Measurements from ENCODE around the gene SUPV3L1.

The SUPV3L1 gene

GRCh38 chr10:69208761-69209160 lies 28.7 kb downstream of the SUPV3L1 start:
- no peak for DNase-seq

DNA sequence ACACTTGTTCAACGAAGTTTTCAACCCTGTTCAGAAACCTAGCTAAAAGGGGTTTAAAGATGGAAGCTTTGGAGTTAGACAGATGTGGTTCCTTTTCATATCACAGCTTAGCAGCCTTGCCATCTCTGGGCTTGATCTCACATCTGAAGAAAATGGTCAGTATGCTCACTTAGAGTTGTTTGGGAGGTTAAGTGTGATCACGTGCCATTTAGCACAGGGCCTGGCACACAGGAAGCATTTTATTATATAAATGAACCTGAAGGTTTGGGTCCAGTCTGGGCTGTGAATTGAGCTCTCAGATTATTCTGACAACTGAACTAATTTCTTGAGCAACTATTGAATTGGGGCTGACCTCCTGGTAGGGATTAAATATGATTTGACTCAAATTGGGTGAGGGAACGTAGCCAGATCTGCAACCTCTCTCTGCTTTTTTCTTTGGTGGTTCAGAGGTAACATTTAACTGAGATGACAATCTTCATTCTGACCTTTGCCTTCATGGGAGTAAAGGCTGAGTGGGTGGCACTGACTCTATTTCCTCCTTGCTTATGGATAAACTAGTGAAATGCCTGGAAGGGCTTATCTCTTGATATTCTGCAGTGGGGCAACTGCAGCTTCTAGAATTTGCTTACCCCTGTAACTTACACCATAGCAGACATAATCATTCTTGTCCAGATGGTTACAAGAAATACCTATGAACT lies 29.9 kb downstream of the SUPV3L1 start:
- DNase-seq: no peak

GRCh38 chr10:69211104-69211503 lies 31.1 kb downstream of the SUPV3L1 start:
- DNase-seq: no peak

DNA sequence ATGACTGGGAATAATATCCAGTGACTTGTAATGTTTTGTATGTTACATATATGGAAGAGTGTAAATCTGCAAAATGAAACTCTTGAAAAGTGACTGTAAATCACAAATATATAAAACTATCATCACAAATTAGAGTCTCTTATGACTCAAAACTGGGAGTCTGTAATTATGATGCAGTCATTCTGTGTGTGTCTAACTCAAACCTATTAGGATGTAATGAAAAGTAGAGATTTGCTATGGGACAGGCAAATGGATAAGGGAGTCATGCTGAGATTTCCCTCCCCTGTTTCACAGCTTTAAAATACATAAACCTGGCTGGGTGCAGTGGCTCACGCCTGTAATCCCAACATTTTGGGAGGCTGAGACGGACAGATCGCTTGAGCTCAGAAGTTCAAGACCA lies 31.5 kb downstream of the SUPV3L1 start:
- no peak for DNase-seq

GRCh38 chr10:69213591-69214311 lies 33.7 kb downstream of the SUPV3L1 start:
- DNase-seq: no peak

DNA sequence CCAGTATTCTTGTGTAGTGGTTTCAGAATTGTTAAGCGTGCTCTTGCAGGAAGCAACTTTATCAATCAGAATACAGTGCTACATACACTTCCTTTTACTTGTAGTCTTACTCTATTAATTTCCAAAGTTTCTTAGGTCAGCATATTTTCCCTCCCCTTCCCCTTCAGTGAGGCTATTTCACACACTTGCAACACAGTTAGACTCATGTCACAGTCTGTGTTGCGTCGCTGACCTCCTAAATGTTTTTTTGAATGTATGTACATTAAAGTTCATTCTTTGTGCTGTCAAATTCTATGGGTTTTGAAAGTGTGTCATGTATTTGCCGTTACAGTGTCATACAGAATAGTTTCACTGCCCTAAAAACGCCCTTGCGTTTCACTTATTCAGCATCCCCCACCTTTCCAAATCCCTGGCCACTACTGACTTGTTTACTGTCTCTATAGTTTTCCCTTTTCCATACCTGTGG lies 34.7 kb downstream of the SUPV3L1 start:
- DNase-seq: no peak

DNA sequence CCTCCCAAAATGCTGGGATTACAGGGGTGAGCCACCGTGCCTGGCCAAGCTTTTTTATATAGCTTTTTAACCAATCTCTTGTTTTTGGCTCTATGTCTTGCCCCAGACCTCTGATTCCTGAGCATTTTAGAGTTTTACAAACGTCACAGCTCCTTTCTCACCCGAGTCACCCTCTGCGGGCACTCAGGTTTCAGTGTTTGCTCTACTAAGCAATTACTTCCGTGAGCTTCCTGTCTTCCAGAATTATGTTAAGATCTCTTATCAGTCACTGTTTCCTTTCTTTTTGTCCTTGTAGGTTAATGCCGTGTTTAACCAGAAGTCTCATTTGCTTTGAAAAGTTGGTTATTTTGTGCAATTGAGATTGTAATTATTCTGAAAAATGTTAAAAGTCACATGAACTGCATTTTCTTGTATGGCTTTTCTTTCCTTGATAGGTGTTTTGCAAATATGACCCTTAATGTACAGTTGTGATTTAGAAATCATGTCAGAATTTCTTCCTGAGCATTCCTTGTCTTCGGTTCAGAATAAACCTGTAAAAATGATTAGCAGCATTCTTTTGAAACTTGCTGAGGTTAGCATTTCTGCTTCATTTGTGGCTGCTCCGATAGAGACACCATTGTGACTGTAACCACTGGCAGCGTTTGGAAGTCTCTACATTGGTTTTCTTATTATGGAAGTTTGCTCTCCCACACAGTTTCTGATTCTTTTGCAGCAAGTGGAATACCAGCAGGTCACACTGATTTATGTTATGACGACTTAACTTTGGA lies 35.6 kb downstream of the SUPV3L1 start:
- DNase-seq: no peak

DNA sequence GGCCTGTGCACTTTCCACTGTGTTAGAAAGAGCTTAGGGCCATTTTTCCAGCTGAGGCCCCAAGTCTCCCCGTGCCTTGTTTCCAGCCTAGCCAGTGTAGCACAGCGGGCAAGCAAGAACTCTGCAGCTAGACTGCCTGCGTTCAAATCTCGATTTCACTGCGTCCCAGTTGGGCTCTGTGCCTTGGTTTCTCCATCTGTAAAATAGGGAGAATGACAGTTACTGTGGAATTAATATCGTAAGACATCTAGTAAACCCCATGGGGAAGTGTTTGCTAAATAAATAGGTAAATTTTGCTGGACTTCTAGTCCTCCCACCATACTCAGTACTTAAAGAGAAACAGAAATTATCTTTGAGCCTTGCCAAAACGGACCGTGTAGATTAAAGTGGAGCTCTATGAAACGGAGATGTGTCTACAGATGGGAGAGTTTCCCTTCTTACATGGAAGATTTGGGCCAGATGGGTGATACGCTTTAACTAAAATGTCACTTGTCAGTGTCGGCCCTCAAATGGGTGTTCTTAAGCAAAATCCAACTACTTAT lies 36.6 kb downstream of the SUPV3L1 start:
- no peak for DNase-seq

GRCh38 chr10:69217119-69217754 lies 37.2 kb downstream of the SUPV3L1 start:
- DNase-seq: no peak

DNA sequence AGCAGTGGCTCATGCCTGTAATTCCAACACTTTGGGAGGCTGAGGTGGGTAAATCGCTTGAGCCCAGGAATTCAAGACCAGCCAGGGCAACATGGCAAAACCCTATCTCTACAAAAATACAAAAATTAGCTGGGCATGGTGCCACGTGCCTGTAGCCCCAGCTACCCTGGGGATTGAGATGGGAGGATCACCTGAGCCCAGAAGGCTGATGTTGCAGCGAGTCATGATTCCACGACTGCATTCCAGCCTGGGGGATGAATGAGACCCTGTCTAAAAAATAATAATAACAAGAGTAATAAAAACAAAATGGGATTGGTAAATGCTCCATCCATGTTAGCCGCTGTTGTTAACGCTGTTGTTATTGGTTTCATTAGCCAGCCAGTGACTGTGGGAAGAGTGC lies 38.8 kb downstream of the SUPV3L1 start:
- DNase-seq: no peak

DNA sequence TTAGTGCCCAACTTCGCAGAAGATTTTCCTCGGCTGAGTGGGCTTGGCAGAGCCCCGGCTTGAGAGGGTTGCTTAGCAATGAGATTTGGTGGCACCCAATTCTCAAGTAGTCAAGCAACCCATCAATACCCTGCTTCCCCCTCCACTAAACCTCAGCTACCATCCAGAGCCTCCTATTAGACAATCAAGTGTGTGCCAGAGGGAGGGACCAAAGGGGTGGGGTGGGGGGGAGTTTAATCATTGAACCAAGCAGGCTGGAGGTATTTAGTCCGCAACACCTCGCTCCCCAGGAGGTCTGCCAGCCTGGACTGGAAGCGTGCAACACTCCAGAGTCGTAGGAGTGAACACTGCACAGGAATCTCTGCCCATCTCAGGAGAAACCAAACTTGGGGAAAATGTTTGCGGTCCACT lies 40.0 kb downstream of the SUPV3L1 start, which contains the start of gene HKDC1:
Gene HKDC1, plus strand, starts transcription at position 292 of the 411 bp plus-strand sequence. Its CDS starts 104 bp downstream, at position 396.
- no peak for DNase-seq

DNA sequence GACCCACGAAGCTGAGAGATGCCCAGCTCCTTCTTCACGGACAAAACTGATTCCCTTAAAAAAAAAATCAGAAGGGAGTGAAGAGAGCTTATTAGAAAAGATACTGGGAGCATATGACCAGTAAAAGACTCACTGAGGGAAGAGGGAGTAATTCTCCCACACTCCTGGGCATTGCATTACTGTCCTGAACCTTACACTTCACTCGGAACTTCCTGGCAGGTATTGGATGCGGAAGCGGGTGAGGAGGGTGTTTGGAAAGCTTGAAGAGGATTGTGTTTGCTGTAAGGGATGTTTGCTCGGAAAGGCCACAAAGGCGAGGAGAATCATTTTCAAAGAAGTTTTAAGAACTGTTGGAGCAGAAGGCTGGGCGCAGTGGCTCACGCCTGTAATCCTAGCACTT lies 40.5 kb downstream of the SUPV3L1 start:
- DNase-seq: no peak

DNA sequence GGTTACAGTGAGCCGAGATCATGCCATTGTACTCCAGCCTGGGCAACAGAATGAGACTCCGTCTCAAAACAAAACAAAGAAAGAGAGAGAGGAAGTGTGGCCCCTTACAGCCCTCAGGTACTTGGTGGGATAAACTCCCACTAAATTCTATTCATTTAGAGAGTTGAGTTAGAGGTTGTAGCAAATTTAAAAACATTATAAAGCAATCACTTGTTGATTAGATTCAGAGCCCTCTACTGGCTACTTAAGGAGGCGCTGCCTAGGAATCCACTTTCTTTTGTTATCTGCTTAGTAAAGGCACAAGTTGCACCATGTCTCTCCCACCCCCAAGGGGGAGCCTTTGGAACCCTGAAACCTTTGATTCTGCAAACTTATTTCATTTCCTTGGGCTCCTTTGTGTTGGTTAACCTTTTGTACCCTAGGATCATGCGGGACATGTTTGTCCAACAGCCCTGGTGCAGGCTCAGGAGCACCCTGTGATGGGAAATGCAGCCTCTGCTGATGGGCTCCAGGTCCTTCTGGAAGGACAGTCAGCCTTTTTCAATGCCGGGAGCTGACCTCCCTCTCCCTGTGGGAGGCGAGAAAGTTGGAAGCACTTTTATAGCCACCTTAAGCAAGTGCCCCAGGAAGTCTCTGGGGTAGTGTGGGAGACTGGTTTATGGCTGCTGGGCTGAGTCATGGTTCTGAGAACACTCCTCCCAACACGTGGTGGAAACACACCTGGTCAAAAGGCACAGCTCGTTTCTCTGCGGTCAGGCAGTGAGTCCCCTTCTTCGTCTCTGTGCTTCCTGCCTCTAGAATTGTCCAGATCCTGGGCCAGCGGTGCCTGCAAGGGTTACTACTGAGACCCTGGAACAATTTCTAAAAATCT lies 42.4 kb downstream of the SUPV3L1 start:
- DNase-seq: peak; percentile 71

GRCh38 chr10:69223028-69223342 lies 43.0 kb downstream of the SUPV3L1 start:
- no peak for DNase-seq

- no peak for DNase-seq
Observed at GRCh38 chr10:69224862-69225657, 45.0 kb downstream of the SUPV3L1 start.

GRCh38 chr10:69225681-69226080 lies 45.6 kb downstream of the SUPV3L1 start:
- no peak for DNase-seq

DNA sequence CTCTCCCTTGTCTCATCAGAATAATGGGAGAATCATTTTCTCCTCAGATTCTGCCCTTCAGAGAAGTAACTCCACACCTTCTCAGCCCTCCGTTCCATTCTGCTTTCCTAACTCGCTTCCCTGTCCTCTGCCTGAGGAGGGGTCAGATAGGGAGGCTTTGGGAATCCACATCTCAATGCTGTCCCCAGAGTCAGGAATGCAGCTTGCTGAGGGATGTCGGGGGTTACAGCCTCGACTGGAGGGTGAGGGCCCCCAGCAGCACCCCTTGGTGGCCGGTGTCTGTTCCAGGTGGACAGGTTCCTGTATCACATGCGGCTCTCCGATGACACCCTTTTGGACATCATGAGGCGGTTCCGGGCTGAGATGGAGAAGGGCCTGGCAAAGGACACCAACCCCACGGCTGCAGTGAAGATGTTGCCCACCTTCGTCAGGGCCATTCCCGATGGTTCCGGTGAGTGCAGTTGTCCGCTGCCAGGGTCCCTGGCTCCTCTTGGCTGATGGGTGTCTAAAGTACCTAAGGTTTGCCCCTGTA lies 47.0 kb downstream of the SUPV3L1 start:
- DNase-seq: no peak

DNA sequence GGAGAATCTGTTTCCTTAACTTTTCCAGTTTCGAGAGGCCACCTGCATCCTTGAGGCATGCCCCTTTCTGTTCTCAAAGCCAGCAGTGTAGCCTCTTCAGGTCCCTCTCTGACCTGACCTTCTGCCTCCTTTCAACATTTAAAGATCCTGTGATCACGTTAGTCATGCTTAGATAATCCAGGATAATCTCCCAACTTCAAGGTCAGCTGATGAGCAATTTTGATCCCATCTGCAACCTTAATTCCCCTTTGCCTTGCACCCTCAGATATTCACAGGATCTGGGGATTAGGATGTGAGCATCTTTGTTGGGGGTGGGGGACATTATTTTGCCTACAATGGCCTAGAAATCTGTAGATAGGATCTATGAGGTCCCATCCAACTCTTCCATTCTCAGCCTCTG lies 48.1 kb downstream of the SUPV3L1 start:
- no peak for DNase-seq

GRCh38 chr10:69229616-69229916 lies 49.5 kb downstream of the SUPV3L1 start:
- no peak for DNase-seq

- no peak for DNase-seq
Observed at GRCh38 chr10:69230128-69230527, 50.1 kb downstream of the SUPV3L1 start.

GRCh38 chr10:69232252-69232651 lies 52.2 kb downstream of the SUPV3L1 start:
- DNase-seq: no peak
